Esophagus muscularis mucosa (tissue), 4 donors: ENCODE data around the gene ALG6. TPM values are rescaled to one million over a fixed set of nuclear protein-coding genes. Genes with fewer than 3 reads are reported as not detected.

Source experiments
- DNase-seq: peaks from one replicate; pipeline ENCODE4 v3.0.0-alpha.2; 2017; ENCODE audit errors: extremely low spot score
- H3K27ac ChIP-seq, 4 donors: fragments of 200-600 bp; sonication (generic); replicated peaks in 1 of 4; 1 replicate in 3 of 4; 2 replicates in 1 of 4; pipeline ENCODE4 v1.5.1; 2016 to 2019; ENCODE audit warnings: mild to moderate bottlenecking in 1 of 4
- H3K27me3 ChIP-seq, 4 donors: fragments of 200-600 bp; sonication (generic); one replicate each; pipeline versions ENCODE4 v1.5.1 to v1.6.0; 2016 to 2019
- H3K36me3 ChIP-seq, 4 donors: fragments of 200-600 bp; sonication (generic); one replicate each; pipeline ENCODE4 v1.5.1; 2016 to 2019
- H3K4me1 ChIP-seq, 4 donors: fragments of 200-600 bp; sonication (generic); one replicate each; pipeline ENCODE4 v1.5.1; 2016 to 2019
- H3K4me3 ChIP-seq, 4 donors: fragments of 200-600 bp; sonication (generic); 1 replicate in 2 of 4; 2 replicates in 2 of 4; pipeline ENCODE4 v1.5.1; 2016 to 2019; ENCODE audit warnings: mild to moderate bottlenecking in 4 of 4, moderate library complexity in 1 of 4
- H3K9me3 ChIP-seq, 4 donors: fragments of 200-600 bp; sonication (generic); 1 replicate in 3 of 4; 2 replicates in 1 of 4; pipeline ENCODE4 v1.5.1; 2016 to 2019
- CTCF ChIP-seq, 3 experiments: fragments of 200-600 bp in 2 of 3; fragments of 450-650 bp in 1 of 3; sonication (generic) in 2 of 3; IDR thresholded peaks; one replicate each; pipeline ENCODE4 v1.5.1; 2017 to 2019; ENCODE audit warnings: antibody characterized with exemption in 3 of 3, mild to moderate bottlenecking in 2 of 3, moderate library complexity in 1 of 3
- EP300 ChIP-seq: sonication (generic); formaldehyde crosslinking; IDR thresholded peaks from one replicate; pipeline ENCODE4 v1.6.1; 2017; ENCODE audit warnings: antibody characterized with exemption
- POLR2A ChIP-seq: fragments of 450-650 bp; IDR thresholded peaks from one replicate; pipeline ENCODE4 v1.6.1; 2017; ENCODE audit warnings: antibody characterized with exemption, moderate library complexity, mild to moderate bottlenecking, low read depth
- POLR2AphosphoS5 ChIP-seq, 2 donors: sonication (generic); formaldehyde crosslinking; IDR thresholded peaks; one replicate each; pipeline ENCODE4 v1.6.1; 2017; ENCODE audit warnings: antibody characterized with exemption in 2 of 2
- WGBS: methylation state at CpG from one replicate; pipeline ENCODE4 v1.1.5; 2018; 5-methylcytosine and 5-hydroxymethylcytosine counted together
- intact Hi-C: fragments of 100-400 bp; cut with DNase I; formaldehyde crosslinking; loops from one replicate; pipeline ENCODE4 v1.15.1; 2023
- total RNA-seq, 4 donors: library from RNA; depleted of rRNA; stranded (reverse); fragments of >200 nt; gene quantifications; one replicate each; pipeline versions ENCODE4 v1.1.0 to v1.2.1, GENCODE V29; 2016

ALG6 gene
- 10 to 100 TPM in 1 of 4 donors, 1 to 10 TPM in 3; 3.6 to 10.7 (median 4.9) TPM for total RNA-seq

GRCh38 chr1:63367215-63368103 is at the start of gene ALG6:
TSS of gene ALG6 (plus strand) at chr1:63367627. CDS start at chr1:63370978, 3,351 bp downstream.
- Histone ChIP-seq H3K27ac (peak within 1 kb of the TSS; percentile 84 to 89 (median 87)), H3K4me3 (peak within 1 kb of the TSS; percentile 84 to 95 (median 91)), H3K9me3 (no peaks in the 10 kb centered on the region), H3K36me3 (peaks cover 5 to 18% (median 13%) of the 10 kb centered on the region in 4 donors), H3K4me1 (peaks cover 13 to 19% (median 15%) of the 10 kb centered on the region in 4 donors), H3K27me3 (peaks cover 0 to 7% (median 0%) of the 10 kb centered on the region in 4 donors)
- 1% methylated on average over 29 of the region's 77 CpGs for WGBS
- intact Hi-C loops, result loop anchor here (10.0 kb wide), 1 partner anchor 157 kb away; the partner anchor contains the start of genes EFCAB7 and ITGB3BP
- peak; percentile 96 for DNase-seq
- peak; percentile 53 for TF ChIP-seq POLR2A
- TF ChIP-seq EP300, result no peak
- peak; percentile 83 to 84 for TF ChIP-seq POLR2AphosphoS5 (IDR thresholded peaks at IDR 0.05)
- peak; percentile 21 to 33 (median 26) for TF ChIP-seq CTCF (IDR thresholded peaks at IDR 0.05)

DNA sequence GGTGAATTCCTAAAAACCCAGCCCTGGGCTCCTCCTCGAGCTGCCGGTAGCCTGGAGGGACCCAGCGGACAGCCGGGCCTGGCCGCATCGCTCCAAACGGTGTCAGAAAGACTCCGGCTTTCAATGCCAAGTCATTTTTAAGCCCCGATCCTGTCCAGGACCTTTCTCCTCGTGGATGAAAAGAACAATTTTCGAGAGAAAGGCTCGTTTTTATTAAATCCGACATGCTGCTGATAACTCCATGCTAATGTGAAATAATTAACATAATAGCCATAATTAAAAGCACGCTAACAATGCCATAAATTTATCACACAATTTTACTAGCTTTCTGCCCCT is 49.6 kb upstream of the ALG6 start:
- 12% methylated on average over 14 of the region's 14 CpGs for WGBS
- TF ChIP-seq POLR2AphosphoS5 (IDR thresholded peaks at IDR 0.05) (no peak), CTCF (IDR thresholded peaks at IDR 0.05) (no peak), EP300 (no peak), POLR2A (no peak)
- no peaks in the 10 kb centered on the region for H3K36me3 ChIP-seq
- H3K27ac ChIP-seq, result peak overlapping the region; percentile 26 to 71 (median 37)
- no peak for DNase-seq
- H3K4me1 ChIP-seq, result peaks cover 21 to 53% (median 34%) of the 10 kb centered on the region in 4 donors
- peak overlapping the region; percentile 48 to 61 (median 52) for H3K4me3 ChIP-seq
- H3K9me3 ChIP-seq, result peaks cover 0 to 4% (median 0%) of the 10 kb centered on the region in 4 donors
- H3K27me3 ChIP-seq, result peaks cover 32 to 94% (median 69%) of the 10 kb centered on the region in 4 donors
- intact Hi-C loops, result loop anchor here (10.0 kb wide), 1 partner anchor 127 kb away; no protein-coding TSS in a partner anchor

DNA sequence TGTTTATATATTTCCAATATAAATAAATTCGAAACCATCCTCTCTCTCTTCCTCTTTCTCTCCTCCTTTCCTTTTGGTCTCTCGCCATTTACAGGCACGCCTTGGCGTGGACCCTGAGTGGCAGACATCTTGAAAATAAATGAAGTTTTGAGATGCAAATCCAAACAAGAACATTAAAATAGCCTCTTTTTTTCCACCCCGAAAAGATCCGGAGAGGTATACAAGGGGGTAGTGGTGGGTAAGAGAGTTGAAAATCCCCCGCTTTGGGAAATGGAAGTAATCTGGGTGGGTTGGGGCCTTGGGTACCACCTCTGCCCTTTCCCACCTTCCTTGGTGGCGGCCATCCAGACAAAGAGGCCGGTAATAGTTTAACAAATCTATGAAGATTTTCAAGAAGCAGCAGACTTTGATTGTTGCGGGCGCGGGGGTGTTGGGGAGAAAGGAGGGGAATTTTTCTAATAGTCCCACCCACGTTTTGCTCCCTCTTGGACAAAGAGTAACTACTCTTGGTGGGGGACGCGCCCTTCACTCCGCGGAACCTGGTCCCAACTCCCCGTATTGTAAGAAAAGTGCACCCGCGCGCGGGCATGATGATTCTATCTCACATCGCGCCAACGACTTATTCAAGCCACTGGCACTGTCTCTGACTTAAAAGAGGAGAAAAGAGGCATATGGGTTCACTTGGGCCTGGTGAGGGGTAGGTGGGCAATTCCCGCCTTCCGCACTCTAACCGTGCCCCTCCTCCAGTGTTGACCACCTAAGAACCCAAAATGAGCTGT is 49.0 kb upstream of the ALG6 start:
- Histone ChIP-seq H3K27ac (peak overlapping the region in 1 of 4 donors; percentile 27), H3K36me3 (no peaks in the 10 kb centered on the region), H3K4me1 (peaks cover 23 to 59% (median 40%) of the 10 kb centered on the region in 4 donors), H3K27me3 (peaks cover 34 to 98% (median 74%) of the 10 kb centered on the region in 4 donors), H3K4me3 (no peak overlapping the region), H3K9me3 (peaks cover 0 to 4% (median 0%) of the 10 kb centered on the region in 4 donors)
- DNase-seq, result no peak
- WGBS, result 25% methylated on average over 27 of the region's 28 CpGs
- TF ChIP-seq CTCF (IDR thresholded peaks at IDR 0.05), result no peak
- no peak for TF ChIP-seq EP300
- no peak for TF ChIP-seq POLR2AphosphoS5 (IDR thresholded peaks at IDR 0.05)
- no peak for TF ChIP-seq POLR2A
- intact Hi-C loops, result loop anchor here (10.0 kb wide), 1 partner anchor 126 kb away; no protein-coding TSS in a partner anchor

DNA sequence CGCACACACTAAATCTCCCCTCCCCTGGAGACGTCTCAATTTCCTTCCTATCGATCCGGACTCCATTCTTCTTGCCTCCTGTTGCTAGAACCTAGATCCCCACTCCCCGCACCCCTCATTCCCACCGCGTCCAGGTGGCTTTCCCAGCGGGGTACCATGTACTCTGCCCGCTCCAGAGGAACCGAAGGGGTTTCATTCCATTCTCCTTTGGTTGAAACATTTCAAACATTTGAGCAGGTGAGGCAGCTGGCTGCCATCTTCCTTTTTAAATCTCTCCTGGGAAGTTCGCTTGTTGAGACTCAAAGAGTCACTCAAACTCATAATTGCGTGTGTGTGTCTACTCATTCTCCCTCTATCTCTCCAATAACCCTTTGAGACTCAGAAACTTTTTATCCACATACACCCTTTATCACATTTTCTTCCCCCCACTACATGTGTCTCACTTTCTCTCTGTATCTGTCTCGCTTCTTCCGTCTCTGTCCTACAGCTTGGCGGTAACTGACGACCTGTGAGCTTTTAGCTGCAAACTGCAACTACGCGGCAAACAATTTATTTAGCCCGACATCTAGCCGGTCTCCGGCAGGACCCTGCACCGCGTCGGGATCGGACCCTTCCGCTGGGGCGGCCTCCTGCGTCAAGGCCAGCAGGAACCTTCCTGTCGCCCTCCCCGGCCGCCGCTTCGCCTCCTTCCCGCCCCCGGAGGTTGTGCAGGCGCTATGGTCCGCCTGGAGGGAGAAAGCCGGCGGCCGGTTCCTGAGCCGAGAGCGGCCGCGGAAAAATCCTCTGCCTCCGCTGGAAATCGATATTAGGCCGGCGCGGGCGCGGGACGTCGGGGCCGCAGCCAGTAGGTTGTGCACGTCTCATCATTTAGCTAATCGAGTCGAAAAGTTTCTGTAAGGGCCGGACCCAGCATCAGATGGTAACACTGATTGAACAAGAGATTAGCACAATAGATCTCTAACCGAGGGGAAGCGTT is 48.1 kb upstream of the ALG6 start:
- H3K4me1 ChIP-seq, result peaks cover 27 to 69% (median 49%) of the 10 kb centered on the region in 4 donors
- H3K27ac ChIP-seq, result peak overlapping the region in 3 of 4 donors; percentile 3 to 20 (median 15)
- 14% methylated on average over 32 of the region's 60 CpGs for WGBS
- DNase-seq, result peak; percentile 81
- peak overlapping the region; percentile 2 to 41 (median 20) for H3K4me3 ChIP-seq
- H3K27me3 ChIP-seq, result peaks cover 39 to 100% (median 80%) of the 10 kb centered on the region in 4 donors
- TF ChIP-seq CTCF (IDR thresholded peaks at IDR 0.05) (no peak), POLR2A (no peak), POLR2AphosphoS5 (IDR thresholded peaks at IDR 0.05) (no peak), EP300 (no peak)
- no peaks in the 10 kb centered on the region for H3K36me3 ChIP-seq
- H3K9me3 ChIP-seq, result peaks cover 0 to 4% (median 0%) of the 10 kb centered on the region in 4 donors
- intact Hi-C loops, result loop anchor here (10.0 kb wide), 2 partner anchors 125 to 215 kb away; no protein-coding TSS in a partner anchor
